K562 (cell line): Measurements from ENCODE around the gene SLC33A1. TPM values are rescaled to one million over a fixed set of nuclear protein-coding genes. Genes with fewer than 3 reads are reported as not detected.

Source experiments
- ARID2 ChIP-seq: fragments of 450-650 bp; IDR thresholded peaks from 2 replicates; pipeline ENCODE4 v1.6.1; 2017; ENCODE audit warnings: antibody characterized with exemption, mild to moderate bottlenecking
- CBFA2T3 ChIP-seq: fragments of 450-650 bp; IDR thresholded peaks from 2 replicates; pipeline ENCODE4 v1.6.1; 2017
- CTBP1 ChIP-seq: fragments of 450-650 bp; IDR thresholded peaks from 2 replicates; pipeline ENCODE4 v1.6.1; 2016; ENCODE audit warnings: borderline replicate concordance
- CUX1 ChIP-seq: fragments of 200-800 bp; sonication (Bioruptor generic); IDR thresholded peaks from 2 replicates; pipeline ENCODE4 v1.6.1; 2016; ENCODE audit warnings: missing genetic modification characterization, missing compliant biosample characterization
- DPF2 ChIP-seq: fragments of 450-650 bp; IDR thresholded peaks from 2 replicates; pipeline ENCODE4 v1.6.1; 2016
- ESRRA ChIP-seq: fragments of 450-650 bp; IDR thresholded peaks from 2 replicates; pipeline ENCODE4 v1.6.1; 2014; ENCODE audit warnings: low read depth, mild to moderate bottlenecking, moderate library complexity, borderline replicate concordance
- GABPB2 ChIP-seq: fragments of 250-450 bp; sonication (Bioruptor Pico); conservative IDR thresholded peaks from 2 replicates; pipeline ENCODE4 v1.5.1; 2021; ENCODE audit warnings: mild to moderate bottlenecking
- GTF2F1 ChIP-seq: IDR thresholded peaks from 2 replicates; pipeline ENCODE4 v1.6.1; 2011; ENCODE audit warnings: low read depth, low read length, improper control_type of control experiment
- HDAC1 ChIP-seq, 2 experiments: fragments of 450-650 bp; IDR thresholded peaks; 2 replicates each; pipeline ENCODE4 v1.6.1; 2016 to 2017; ENCODE audit warnings: inconsistent platforms in 1 of 2, mild to moderate bottlenecking in 1 of 2, moderate library complexity in 1 of 2
- HDAC2 ChIP-seq: fragments of 450-650 bp; IDR thresholded peaks from 2 replicates; pipeline ENCODE4 v1.6.1; 2016; ENCODE audit warnings: mild to moderate bottlenecking
- HNRNPUL1 ChIP-seq: fragments of 200-400 bp; formaldehyde crosslinking; IDR thresholded peaks from 2 replicates; pipeline ENCODE4 v1.6.1; 2017; ENCODE audit warnings: low read length
- KDM5B ChIP-seq: fragments of 200-600 bp; sonication (generic); IDR thresholded peaks from 2 replicates; pipeline ENCODE4 v1.6.1; 2012; ENCODE audit warnings: low read depth, mild to moderate bottlenecking, moderate library complexity, low read length, control low read depth, inconsistent platforms; ENCODE audit not compliant: insufficient replicate concordance
- RBM15 ChIP-seq: fragments of 200-400 bp; formaldehyde crosslinking; IDR thresholded peaks from 2 replicates; pipeline ENCODE4 v1.6.1; 2018; ENCODE audit warnings: mild to moderate bottlenecking, low read length, moderate library complexity; ENCODE audit not compliant: insufficient read depth
- SMAD4 ChIP-seq: fragments of 250-450 bp; sonication (Bioruptor Pico); conservative IDR thresholded peaks from 2 replicates; pipeline ENCODE4 v1.8.0; 2021; ENCODE audit warnings: inconsistent platforms, mild to moderate bottlenecking, moderate library complexity
- SMARCA5 ChIP-seq: fragments of 450-650 bp; IDR thresholded peaks from 2 replicates; pipeline ENCODE4 v1.6.1; 2016
- SMARCE1 ChIP-seq: fragments of 450-650 bp; IDR thresholded peaks from 2 replicates; pipeline ENCODE4 v1.7.1; 2016; ENCODE audit warnings: mild to moderate bottlenecking
- SUPT5H ChIP-seq: fragments of 450-650 bp; IDR thresholded peaks from 2 replicates; pipeline ENCODE4 v1.6.1; 2016
- TEAD1 ChIP-seq, 2 experiments: fragments of 450-650 bp in 1 of 2; sonication (generic) in 1 of 2; formaldehyde crosslinking; IDR thresholded peaks; 2 replicates each; pipeline versions ENCODE4 v1.4.0 to v1.8.0; 2020 to 2022; ENCODE audit warnings: mild to moderate bottlenecking in 2 of 2, missing genetic modification reagents in 1 of 2
- ZNF175 ChIP-seq: fragments of 200-800 bp; sonication (Bioruptor generic); IDR thresholded peaks from 2 replicates; pipeline ENCODE4 v1.6.1; 2016; ENCODE audit warnings: low read depth, mild to moderate bottlenecking, missing genetic modification characterization, missing compliant biosample characterization
- ZNF280A ChIP-seq: fragments of 450-650 bp; IDR thresholded peaks from 2 replicates; pipeline ENCODE4 v1.6.1; 2018; ENCODE audit warnings: mild to moderate bottlenecking, low read depth; ENCODE audit not compliant: partially characterized antibody
- polyA plus RNA-seq, 8 experiments: library from polyadenylated mRNA; depleted of rRNA in 4 of 8; stranded (reverse) in 5 of 8; unstranded in 3 of 8; fragments of >200 nt; fragmentation: Nextera tagmentation in 2 of 8; fragmentation: Illumina TruSeq in 1 of 8; extraction: Ambion mirVana in 2 of 8; extraction: Trizol in 1 of 8; gene quantifications; 2 replicates each; pipeline versions ENCODE4 v1.2.1 to v1.2.3, GENCODE V29; 2011 to 2014; ENCODE audit warnings: inconsistent platforms in 1 of 8, missing spikeins in 1 of 8
- total RNA-seq, 7 experiments: library from RNA; depleted of rRNA in 6 of 7; stranded (reverse); fragments of >200 nt in 6 of 7; fragmentation: Illumina TruSeq in 2 of 7; extraction: Trizol in 2 of 7; gene quantifications; 2 replicates each; pipeline versions ENCODE4 v1.2.1 to v1.2.3, GENCODE V29; 2011 to 2021; ENCODE audit warnings: low replicate concordance in 1 of 7
- TF ChIP-seq, protein P1 (sequence below): sonication (generic); formaldehyde crosslinking; IDR thresholded peaks from 2 replicates; pipeline ENCODE4 v1.8.0; 2022; ENCODE audit warnings: mild to moderate bottlenecking, missing genetic modification reagents

SLC33A1 gene
- total and polyA plus RNA-seq, 9 of the 15 experiments (the other 6 are each of a cell fraction or from before 2014, with no cell fraction given): 6.2 to 26.8 (median 19.6) TPM

- TF ChIP-seq HNRNPUL1: no peak
- TF ChIP-seq KDM5B: no peak
- no peak for TF ChIP-seq RBM15
- no peak for TF ChIP-seq SMARCA5
- TF ChIP-seq TEAD1 (CRISPR knock-in tag; IDR thresholded peaks at IDR 0.05): peak in 1 of 2 experiments; percentile 68; a peak in 1 of 4 replicates
- TF ChIP-seq SMARCE1: 0 out of 2 replicates have a peak, but pooled peaks have one; percentile 58
- no peak for TF ChIP-seq SUPT5H
- no peak for TF ChIP-seq CTBP1
- TF ChIP-seq ZNF280A: no peak
- TF ChIP-seq ESRRA: peak; percentile 78
- peak; percentile 77; the same call in 1 of the 2 replicates for TF ChIP-seq HDAC2
- TF ChIP-seq, protein P1, sequence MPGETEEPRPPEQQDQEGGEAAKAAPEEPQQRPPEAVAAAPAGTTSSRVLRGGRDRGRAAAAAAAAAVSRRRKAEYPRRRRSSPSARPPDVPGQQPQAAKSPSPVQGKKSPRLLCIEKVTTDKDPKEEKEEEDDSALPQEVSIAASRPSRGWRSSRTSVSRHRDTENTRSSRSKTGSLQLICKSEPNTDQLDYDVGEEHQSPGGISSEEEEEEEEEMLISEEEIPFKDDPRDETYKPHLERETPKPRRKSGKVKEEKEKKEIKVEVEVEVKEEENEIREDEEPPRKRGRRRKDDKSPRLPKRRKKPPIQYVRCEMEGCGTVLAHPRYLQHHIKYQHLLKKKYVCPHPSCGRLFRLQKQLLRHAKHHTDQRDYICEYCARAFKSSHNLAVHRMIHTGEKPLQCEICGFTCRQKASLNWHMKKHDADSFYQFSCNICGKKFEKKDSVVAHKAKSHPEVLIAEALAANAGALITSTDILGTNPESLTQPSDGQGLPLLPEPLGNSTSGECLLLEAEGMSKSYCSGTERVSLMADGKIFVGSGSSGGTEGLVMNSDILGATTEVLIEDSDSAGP (CRISPR knock-in tag): no peak
- 0 out of 2 replicates have a peak, but pooled peaks have one; percentile 9 for TF ChIP-seq SMAD4 (CRISPR knock-in tag)
- peak; percentile 50; the same call in 1 of the 2 replicates for TF ChIP-seq DPF2
- TF ChIP-seq HDAC1 (IDR thresholded peaks at IDR 0.05): peak in 1 of 2 experiments; percentile 56; a peak in 2 of 4 replicates
- no peak for TF ChIP-seq ARID2
- 0 out of 2 replicates have a peak, but pooled peaks have one; percentile 41 for TF ChIP-seq CUX1 (CRISPR knock-in tag)
- TF ChIP-seq CBFA2T3: peak; percentile 81
- no peak for TF ChIP-seq GTF2F1
- TF ChIP-seq ZNF175: peak; percentile 73; the same call in 1 of the 2 replicates
- TF ChIP-seq GABPB2 (CRISPR knock-in tag): no peak
Measured at GRCh38 chr3:155863072-155863784, 9.0 kb upstream of the SLC33A1 start (continued).
